ENCODE measurements around the gene HSPA2. TPM values are rescaled to one million over a fixed set of nuclear protein-coding genes. Genes with fewer than 3 reads are reported as not detected.
"Not testable (repeated sequence)": the region's sequence is repeated elsewhere in the genome, so short reads cannot be mapped to it uniquely, and the experiment has no call there.

The HSPA2 gene
- total RNA-seq, 1 experiment from 2014 or later, result 30.2 TPM

- H3K27me3 Mint-ChIP-seq (ENCODE audit: low read depth); H3K36me3 Mint-ChIP-seq; H3K27ac Mint-ChIP-seq; DNase-seq (ENCODE audit: low spot score); H3K9me3 Mint-ChIP-seq; ATAC-seq; POLR2A ChIA-PET; H3K4me3 Mint-ChIP-seq; CTCF ChIA-PET: not testable (repeated sequence)
- peaks cover 25% of the 10 kb centered on the region for H3K4me1 Mint-ChIP-seq
Observed at GRCh38 chr14:64569646-64570045, 29.1 kb downstream of the HSPA2 start.

- POLR2A ChIA-PET, result interaction anchor here (1.0 to 1.3 kb wide), 2 partner anchors 32 to 68 kb away, joined by 5 read pairs; partner anchors contain the start of genes HSPA2 and ZBTB1
- Mint-ChIP-seq H3K27ac (peak overlapping the region; percentile 98), H3K4me1 (peaks cover 23% of the 10 kb centered on the region), H3K27me3 (ENCODE audit: low read depth) (no peaks in the 10 kb centered on the region), H3K36me3 (0 out of 2 replicates have a peak, but pooled peaks cover 2% of the 10 kb centered on the region), H3K9me3 (0 out of 2 replicates have a peak, but pooled peaks cover 3% of the 10 kb centered on the region), H3K4me3 (no peak overlapping the region)
- TF ChIP-seq NFE2L1 (CRISPR knock-in tag; IDR thresholded peaks at IDR 0.05), result no peak
- TF ChIP-seq GABPB1 (CRISPR knock-in tag; IDR thresholded peaks at IDR 0.05), result no peak
- no peak for TF ChIP-seq ATF3 (CRISPR knock-in tag; conservative IDR thresholded peaks at IDR 0.05)
- no peak for TF ChIP-seq SMAD4 (CRISPR knock-in tag; IDR thresholded peaks at IDR 0.05)
- TF ChIP-seq ELF4 (CRISPR knock-in tag; IDR thresholded peaks at IDR 0.05; ENCODE audit: low read depth), result no peak
- TF ChIP-seq ZNF317 (CRISPR knock-in tag; IDR thresholded peaks at IDR 0.05; ENCODE audit: borderline replicate concordance, low read depth), result no peak
- TF ChIP-seq FOXP4 (CRISPR knock-in tag; IDR thresholded peaks at IDR 0.05), result no peak
- no peak for TF ChIP-seq IRF1 (CRISPR knock-in tag; IDR thresholded peaks at IDR 0.05)
- no peak for TF ChIP-seq PREB (CRISPR knock-in tag; IDR thresholded peaks at IDR 0.05; ENCODE audit: borderline replicate concordance)
- ATAC-seq (peak; percentile 73), DNase-seq (ENCODE audit: low spot score) (no peak)
- CTCF ChIA-PET, result interaction anchor here (0.6 to 2.4 kb wide), 3 partner anchors 33 to 649 kb away, joined by 3 to 22 read pairs (median 3); partner anchors contain the start of gene HSPA2
Observed at GRCh38 chr14:64572386-64573104, 32.0 kb downstream of the HSPA2 start.

- Mint-ChIP-seq H3K36me3 (0 out of 2 replicates have a peak, but pooled peaks cover 2% of the 10 kb centered on the region), H3K4me3 (peak overlapping the region; percentile 31; the same call in 1 of the 2 replicates), H3K27me3 (ENCODE audit: low read depth) (no peaks in the 10 kb centered on the region), H3K4me1 (peaks cover 24% of the 10 kb centered on the region), H3K27ac (peak overlapping the region; percentile 98), H3K9me3 (0 out of 2 replicates have a peak, but pooled peaks cover 3% of the 10 kb centered on the region)
- ChIA-PET POLR2A (interaction anchor here (1.0 to 1.3 kb wide), 2 partner anchors 33 to 69 kb away, joined by 5 read pairs; partner anchors contain the start of genes HSPA2 and ZBTB1), CTCF (interaction anchor here (0.9 to 2.4 kb wide), 2 partner anchors 33 to 63 kb away, joined by 3 to 22 read pairs; partner anchors contain the start of gene HSPA2)
- DNase-seq (ENCODE audit: low spot score), result no peak
- ATAC-seq, result peak; percentile 81
- TF ChIP-seq ZNF281 (CRISPR knock-in tag; IDR thresholded peaks at IDR 0.05) (no peak), KAT7 (CRISPR knock-in tag; IDR thresholded peaks at IDR 0.05; ENCODE audit: borderline replicate concordance) (no peak), CDX4 (CRISPR knock-in tag; IDR thresholded peaks at IDR 0.05; ENCODE audit: borderline replicate concordance) (no peak), E2F5 (CRISPR knock-in tag; IDR thresholded peaks at IDR 0.05) (no peak), AFF4 (CRISPR knock-in tag; IDR thresholded peaks at IDR 0.05; ENCODE audit: borderline replicate concordance) (no peak), CREM (CRISPR knock-in tag; IDR thresholded peaks at IDR 0.05) (no peak), IRF1 (CRISPR knock-in tag; IDR thresholded peaks at IDR 0.05) (no peak)
Observed at GRCh38 chr14:64573109-64573508, 32.6 kb downstream of the HSPA2 start.
